Fibroblast of lung (primary cell): ENCODE results near the gene TCERG1L.

Experiments
- CTCF ChIP-seq, 2 donors: IDR thresholded peaks in 1 of 2; conservative IDR thresholded peaks in 1 of 2; 1 replicate in 1 of 2; 2 replicates in 1 of 2; pipeline ENCODE4 v1.5.1; 2011 to 2012; ENCODE audit warnings: low read length in 2 of 2, control low read depth in 1 of 2, inconsistent platforms in 1 of 2, low read depth in 1 of 2, mild to moderate bottlenecking in 1 of 2
- EZH2 ChIP-seq: IDR thresholded peaks from 2 replicates; pipeline ENCODE4 v1.5.1; 2012; ENCODE audit warnings: low read length, control low read depth, mild to moderate bottlenecking; ENCODE audit errors: missing control alignments

DNA sequence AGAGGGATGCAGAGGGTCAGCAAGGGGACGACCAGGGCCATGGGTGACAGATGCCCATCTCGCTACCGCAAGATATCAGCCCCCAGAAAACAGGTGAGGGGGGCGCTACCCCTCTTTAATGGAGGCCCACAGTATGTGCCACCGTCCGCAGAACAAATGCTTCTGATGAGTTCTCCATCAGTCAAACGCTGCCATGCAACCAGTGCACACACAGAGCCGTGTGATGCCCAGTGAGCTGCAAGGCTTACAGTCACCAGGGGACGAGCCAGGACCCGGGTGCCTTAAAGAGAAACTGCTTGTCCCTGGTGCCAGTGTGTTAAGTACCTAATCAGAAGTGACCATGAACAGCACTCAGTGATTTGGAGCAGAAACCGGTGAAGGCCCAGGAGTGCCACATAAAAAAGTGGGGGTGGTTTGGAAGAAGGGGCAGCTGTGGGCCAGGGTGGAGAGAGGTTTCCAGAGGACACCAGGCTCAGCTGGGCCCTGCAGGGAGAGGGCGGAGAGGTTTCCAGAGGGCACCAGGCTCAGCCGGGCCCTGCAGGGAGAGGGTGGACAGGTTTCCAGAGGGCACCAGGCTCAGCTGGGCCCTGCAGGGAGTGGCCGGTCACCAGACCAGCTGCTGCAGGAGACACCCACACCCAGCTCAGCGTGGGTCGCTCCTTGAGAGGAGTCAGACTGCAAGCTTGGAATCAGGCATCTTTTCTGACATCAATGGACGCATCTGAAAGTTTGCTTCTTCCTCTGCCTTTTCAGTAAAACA is 50.9 kb downstream of the TCERG1L start:
- TF ChIP-seq CTCF (conservative IDR thresholded peaks at IDR 0.05 in 1 of 2, IDR thresholded peaks at IDR 0.05 in 1 of 2; ENCODE audit: low read depth in 1 of 2, low read length in 2 of 2) (no peak), EZH2 (no peak)
